BE2C (cell line): ENCODE results near the gene TNFSF18.
"Not testable (repeated sequence)": the region's sequence is repeated elsewhere in the genome, so short reads cannot be mapped to it uniquely, and the experiment has no call there.

Experiments
- DNase-seq: peaks from one replicate; pipeline ENCODE4 v3.0.0-alpha.2; 2020
- H3K27me3 ChIP-seq: fragments of 250-450 bp; sonication (Bioruptor Pico); 2 replicates; pipeline ENCODE4 v1.5.1; 2020; ENCODE audit warnings: mild to moderate bottlenecking
- H3K36me3 ChIP-seq: fragments of 250-450 bp; sonication (Bioruptor Pico); 2 replicates; pipeline ENCODE4 v1.5.1; 2020; ENCODE audit warnings: mild to moderate bottlenecking
- H3K4me1 ChIP-seq: fragments of 250-450 bp; sonication (Bioruptor Pico); 2 replicates; pipeline ENCODE4 v1.5.1; 2020
- H3K4me3 ChIP-seq: 2 replicates; pipeline ENCODE4 v1.5.1; 2011; ENCODE audit warnings: low read depth, low read length
- H3K9me3 ChIP-seq: fragments of 250-450 bp; sonication (Bioruptor Pico); 2 replicates; pipeline ENCODE4 v1.5.1; 2020
- CTCF ChIP-seq: IDR thresholded peaks from 2 replicates; pipeline ENCODE4 v1.5.1; 2012; ENCODE audit warnings: mild to moderate bottlenecking, low read depth, low read length

The TNFSF18 gene

GRCh38 chr1:173093691-173094445, 43.1 kb upstream of the TNFSF18 start:
- Histone ChIP-seq H3K36me3 (no peaks in the 10 kb centered on the region), H3K4me1 (no peaks in the 10 kb centered on the region)
- TF ChIP-seq CTCF, result no peak

GRCh38 chr1:173084292-173084691, 33.6 kb upstream of the TNFSF18 start:
- H3K27me3 ChIP-seq, result no peaks in the 10 kb centered on the region
- DNase-seq, result no peak
- no peaks in the 10 kb centered on the region for H3K9me3 ChIP-seq
- no peak for TF ChIP-seq CTCF
- H3K36me3 ChIP-seq, result no peaks in the 10 kb centered on the region
- no peak overlapping the region for H3K4me3 ChIP-seq
- H3K4me1 ChIP-seq, result no peaks in the 10 kb centered on the region

More at GRCh38 chr1:173093691-173094445, 43.1 kb upstream of the TNFSF18 start:
- Histone ChIP-seq H3K27me3 (no peaks in the 10 kb centered on the region), H3K4me3 (no peak overlapping the region), H3K9me3 (no peaks in the 10 kb centered on the region)
- no peak for DNase-seq

DNA sequence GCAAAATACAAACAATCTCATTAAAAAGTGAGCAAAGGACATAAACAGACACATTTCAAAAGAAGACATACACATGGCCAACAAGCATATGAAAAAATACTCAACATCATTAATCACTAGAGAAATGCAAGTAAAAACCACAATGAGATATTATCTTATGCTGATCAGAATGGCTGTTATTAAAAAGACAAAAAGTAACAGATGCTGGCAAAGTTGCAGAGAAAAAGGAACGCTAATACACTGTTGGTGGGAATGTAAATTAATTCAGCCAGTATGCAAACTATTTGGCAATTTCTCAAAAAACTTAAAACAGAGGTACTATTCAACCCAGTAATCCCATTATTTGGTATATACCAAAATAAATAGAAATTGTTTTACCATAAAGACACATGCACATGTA, 32.2 kb upstream of the TNFSF18 start:
- TF ChIP-seq CTCF, result no peak
- no peaks in the 10 kb centered on the region for H3K36me3 ChIP-seq
- no peak overlapping the region for H3K4me3 ChIP-seq
- H3K4me1 ChIP-seq, result no peaks in the 10 kb centered on the region
- DNase-seq, result no peak
- no peaks in the 10 kb centered on the region for H3K9me3 ChIP-seq
- no peaks in the 10 kb centered on the region for H3K27me3 ChIP-seq

- H3K4me1 ChIP-seq, H3K36me3 ChIP-seq, DNase-seq, H3K9me3 ChIP-seq, H3K27me3 ChIP-seq, H3K4me3 ChIP-seq: not testable (repeated sequence)
Measured at GRCh38 chr1:173074217-173074616, 23.5 kb upstream of the TNFSF18 start.

- Histone ChIP-seq H3K9me3 (no peaks in the 10 kb centered on the region), H3K36me3 (no peaks in the 10 kb centered on the region), H3K27me3 (no peaks in the 10 kb centered on the region; the same call in 1 of the 2 replicates), H3K4me3 (no peak overlapping the region), H3K4me1 (no peaks in the 10 kb centered on the region)
- no peak for DNase-seq
- no peak for TF ChIP-seq CTCF
Measured at GRCh38 chr1:173064011-173064410, 13.3 kb upstream of the TNFSF18 start.

- Histone ChIP-seq H3K4me3 (no peak overlapping the region), H3K36me3 (no peaks in the 10 kb centered on the region), H3K4me1 (no peaks in the 10 kb centered on the region), H3K27me3 (no peaks in the 10 kb centered on the region; the same call in 1 of the 2 replicates), H3K9me3 (no peaks in the 10 kb centered on the region)
- no peak for DNase-seq
- no peak for TF ChIP-seq CTCF
Measured at GRCh38 chr1:173063171-173063570, 12.4 kb upstream of the TNFSF18 start.
